ENCODE results near the gene IL1RAPL1.

Gene IL1RAPL1

DNA sequence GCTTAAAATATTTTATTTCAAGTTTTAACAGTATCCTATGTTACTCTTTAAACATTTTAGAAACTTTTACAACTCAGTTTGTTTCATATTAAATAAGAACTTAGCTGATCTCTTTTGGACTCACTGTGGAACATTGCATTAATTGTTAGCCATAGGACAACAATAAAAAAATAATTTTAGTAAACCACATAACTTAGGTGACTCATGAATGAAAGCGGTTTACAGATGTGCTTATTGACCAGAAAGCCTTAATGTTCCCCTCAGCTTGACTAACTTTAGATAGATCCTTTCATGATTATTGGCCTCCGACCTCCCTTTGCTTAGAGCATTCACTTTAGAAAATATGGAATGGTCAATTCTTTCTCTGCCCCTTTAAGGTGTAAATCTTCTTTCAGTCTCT is 844.6 kb downstream of the IL1RAPL1 start:
- no peak overlapping the region for H3K4me2 ChIP-seq (ENCODE audit: low read depth, low read length, poor library complexity, severe bottlenecking)
- H3K36me3 ChIP-seq (ENCODE audit: insufficient read depth, low read length) = no peaks in the 10 kb centered on the region
- no peaks in the 10 kb centered on the region for H4K20me1 ChIP-seq (ENCODE audit: insufficient read depth, low read length, poor library complexity, severe bottlenecking)
- no peak overlapping the region for H2AFZ ChIP-seq (ENCODE audit: low read length)
- H3K4me3 ChIP-seq (ENCODE audit: low read length, poor library complexity, severe bottlenecking) = no peak overlapping the region
- TF ChIP-seq, protein P1, sequence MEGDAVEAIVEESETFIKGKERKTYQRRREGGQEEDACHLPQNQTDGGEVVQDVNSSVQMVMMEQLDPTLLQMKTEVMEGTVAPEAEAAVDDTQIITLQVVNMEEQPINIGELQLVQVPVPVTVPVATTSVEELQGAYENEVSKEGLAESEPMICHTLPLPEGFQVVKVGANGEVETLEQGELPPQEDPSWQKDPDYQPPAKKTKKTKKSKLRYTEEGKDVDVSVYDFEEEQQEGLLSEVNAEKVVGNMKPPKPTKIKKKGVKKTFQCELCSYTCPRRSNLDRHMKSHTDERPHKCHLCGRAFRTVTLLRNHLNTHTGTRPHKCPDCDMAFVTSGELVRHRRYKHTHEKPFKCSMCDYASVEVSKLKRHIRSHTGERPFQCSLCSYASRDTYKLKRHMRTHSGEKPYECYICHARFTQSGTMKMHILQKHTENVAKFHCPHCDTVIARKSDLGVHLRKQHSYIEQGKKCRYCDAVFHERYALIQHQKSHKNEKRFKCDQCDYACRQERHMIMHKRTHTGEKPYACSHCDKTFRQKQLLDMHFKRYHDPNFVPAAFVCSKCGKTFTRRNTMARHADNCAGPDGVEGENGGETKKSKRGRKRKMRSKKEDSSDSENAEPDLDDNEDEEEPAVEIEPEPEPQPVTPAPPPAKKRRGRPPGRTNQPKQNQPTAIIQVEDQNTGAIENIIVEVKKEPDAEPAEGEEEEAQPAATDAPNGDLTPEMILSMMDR (conservative IDR thresholded peaks at IDR 0.05; ENCODE audit: low read length) = no peak
- H3K4me1 ChIP-seq (ENCODE audit: insufficient read depth, low read length, poor library complexity, severe bottlenecking) = no peaks in the 10 kb centered on the region
- H3F3A ChIP-seq (ENCODE audit: low read depth) = no peaks in the 10 kb centered on the region
- no peaks in the 10 kb centered on the region for H3K9me3 ChIP-seq (ENCODE audit: insufficient read depth, low read depth, low read length)
- H3K79me2 ChIP-seq (ENCODE audit: insufficient read depth, low read length) = no peaks in the 10 kb centered on the region
- no peak overlapping the region for H3K9ac ChIP-seq (ENCODE audit: low read depth, low read length, poor library complexity, severe bottlenecking)
- H3K9me2 ChIP-seq (replicated peaks; ENCODE audit: low read depth, low read length) = no peaks in the 10 kb centered on the region
- no peaks in the 10 kb centered on the region for H3K27me3 ChIP-seq (ENCODE audit: insufficient read depth, low read length, poor library complexity, severe bottlenecking)

DNA sequence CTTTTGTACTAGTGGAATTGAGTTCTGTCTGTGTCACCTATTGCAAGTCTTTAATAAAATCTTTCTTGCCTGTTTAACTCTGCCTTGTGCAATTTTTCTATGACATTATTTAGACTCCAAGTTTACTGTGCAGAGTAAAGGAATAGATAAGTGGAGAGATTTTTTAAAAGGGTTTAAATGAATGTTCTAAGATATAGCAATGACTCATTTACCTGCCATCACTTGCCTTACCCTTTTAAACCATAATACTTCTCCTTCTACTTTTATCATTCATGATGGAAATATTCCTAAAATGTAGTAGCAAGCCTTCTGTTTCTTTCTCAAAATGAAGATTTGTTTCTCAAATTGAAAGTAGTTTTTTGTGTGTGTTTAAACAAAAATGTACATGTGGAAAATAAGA is 845.3 kb downstream of the IL1RAPL1 start:
- Histone ChIP-seq H3K9me2 (replicated peaks; ENCODE audit: low read depth, low read length) (no peaks in the 10 kb centered on the region), H3K4me3 (ENCODE audit: low read length, poor library complexity, severe bottlenecking) (no peak overlapping the region), H4K20me1 (ENCODE audit: insufficient read depth, low read length, poor library complexity, severe bottlenecking) (no peaks in the 10 kb centered on the region), H3K79me2 (ENCODE audit: insufficient read depth, low read length) (no peaks in the 10 kb centered on the region), H2AFZ (ENCODE audit: low read length) (no peak overlapping the region), H3K9me3 (ENCODE audit: insufficient read depth, low read depth, low read length) (no peaks in the 10 kb centered on the region), H3K9ac (ENCODE audit: low read depth, low read length, poor library complexity, severe bottlenecking) (no peak overlapping the region), H3K27me3 (ENCODE audit: insufficient read depth, low read length, poor library complexity, severe bottlenecking) (no peaks in the 10 kb centered on the region), H3F3A (ENCODE audit: low read depth) (no peaks in the 10 kb centered on the region), H3K4me1 (ENCODE audit: insufficient read depth, low read length, poor library complexity, severe bottlenecking) (no peaks in the 10 kb centered on the region), H3K4me2 (ENCODE audit: low read depth, low read length, poor library complexity, severe bottlenecking) (no peak overlapping the region), H3K36me3 (ENCODE audit: insufficient read depth, low read length) (no peaks in the 10 kb centered on the region)
- TF ChIP-seq EZH2phosphoT487 (IDR thresholded peaks at IDR 0.05; ENCODE audit: borderline replicate concordance) = no peak
- TF ChIP-seq, protein P1 (conservative IDR thresholded peaks at IDR 0.05; ENCODE audit: low read length) = no peak

DNA sequence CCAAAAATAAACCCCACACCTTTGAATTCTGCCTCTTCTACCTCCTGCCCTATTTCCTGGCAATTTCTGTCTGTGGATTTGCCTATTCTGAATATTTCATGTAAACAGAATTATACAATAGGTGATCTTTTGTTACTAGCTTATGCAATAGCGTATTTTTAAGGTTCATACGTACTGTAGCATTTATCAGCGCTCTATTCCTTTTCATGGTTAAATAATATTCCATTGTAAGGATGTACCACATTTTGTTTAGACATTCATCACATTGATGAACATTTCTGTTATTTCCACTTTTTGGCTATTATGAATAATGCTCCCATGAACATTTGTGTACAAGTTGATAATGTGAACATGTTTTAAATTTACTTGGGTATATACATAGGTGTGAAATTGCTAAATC is 847.7 kb downstream of the IL1RAPL1 start:
- Histone ChIP-seq H3K79me2 (ENCODE audit: insufficient read depth, low read length) (no peaks in the 10 kb centered on the region), H3K9ac (ENCODE audit: low read depth, low read length, poor library complexity, severe bottlenecking) (no peak overlapping the region), H2AFZ (ENCODE audit: low read length) (no peak overlapping the region), H3F3A (ENCODE audit: low read depth) (no peaks in the 10 kb centered on the region), H3K27me3 (ENCODE audit: insufficient read depth, low read length, poor library complexity, severe bottlenecking) (no peaks in the 10 kb centered on the region), H3K36me3 (ENCODE audit: insufficient read depth, low read length) (no peaks in the 10 kb centered on the region), H3K4me2 (ENCODE audit: low read depth, low read length, poor library complexity, severe bottlenecking) (no peak overlapping the region), H3K9me3 (ENCODE audit: insufficient read depth, low read depth, low read length) (no peaks in the 10 kb centered on the region), H3K4me1 (ENCODE audit: insufficient read depth, low read length, poor library complexity, severe bottlenecking) (no peaks in the 10 kb centered on the region), H4K20me1 (ENCODE audit: insufficient read depth, low read length, poor library complexity, severe bottlenecking) (no peaks in the 10 kb centered on the region), H3K4me3 (ENCODE audit: low read length, poor library complexity, severe bottlenecking) (no peak overlapping the region), H3K9me2 (replicated peaks; ENCODE audit: low read depth, low read length) (no peaks in the 10 kb centered on the region)
- TF ChIP-seq, protein P1 (conservative IDR thresholded peaks at IDR 0.05; ENCODE audit: low read length) = no peak
- no peak for TF ChIP-seq EZH2phosphoT487 (IDR thresholded peaks at IDR 0.05; ENCODE audit: borderline replicate concordance)
